Activated CD4-positive, CD25-positive, alpha-beta regulatory T cell treated with anti-CD3 and anti-CD28 coated beads, Interleukin-2, amount 50 U/mL, for 16 hours (primary cell): Measurements from ENCODE around the gene FOXO3B.
"Not testable (repeated sequence)": the region's sequence is repeated elsewhere in the genome, so short reads cannot be mapped to it uniquely, and the experiment has no call there.

ENCODE experiments used
- DNase-seq: peaks from one replicate; pipeline ENCODE4 v3.0.0-alpha.2; 2020; ENCODE audit warnings: low read depth, low spot score

Gene FOXO3B

DNA sequence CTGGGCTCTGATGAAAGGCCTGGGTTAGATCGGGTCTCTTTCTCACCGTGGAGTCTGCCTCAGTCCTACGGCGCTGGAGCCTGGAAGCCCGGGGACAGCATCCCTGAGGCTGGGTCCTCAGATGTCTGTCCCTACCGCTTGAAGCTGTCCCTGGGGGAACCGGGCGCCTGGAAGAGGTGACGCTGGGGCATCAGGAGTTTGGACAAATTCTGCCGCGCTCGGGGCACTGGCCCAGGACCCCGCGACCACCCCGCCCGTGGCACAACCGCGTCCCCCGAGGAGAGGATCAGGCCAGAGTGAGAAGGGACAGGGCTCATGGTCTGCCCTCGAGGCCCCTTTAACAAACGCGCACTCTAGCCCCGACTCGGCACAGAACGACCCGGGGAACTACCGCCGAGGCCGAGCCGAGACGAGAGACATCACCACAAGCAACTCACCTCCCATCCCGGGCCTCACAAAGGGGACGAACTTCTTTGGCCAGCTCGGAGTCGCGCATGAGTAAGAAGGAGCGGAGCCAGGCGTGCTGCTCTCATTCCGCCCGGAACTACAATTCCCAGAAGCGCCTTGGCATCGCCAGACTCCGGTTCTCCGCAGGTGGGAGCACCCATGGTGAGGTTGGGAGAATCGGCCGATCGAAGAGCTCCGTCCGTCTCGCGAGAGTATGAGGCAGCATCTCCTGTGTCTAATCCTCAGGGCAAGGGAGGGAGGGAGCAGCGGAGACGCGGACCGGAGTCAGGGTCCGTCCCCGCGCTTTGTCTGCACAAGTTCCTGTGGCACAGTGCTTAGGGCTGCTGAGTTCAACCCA is at the start of gene FOXO3B:
Gene FOXO3B, minus strand, starts transcription at position 548 of the 805 bp plus-strand sequence. CDS start 663 bp downstream, outside the sequence.
- DNase-seq = peak; percentile 41

GRCh38 chr17:18723509-18723908 is 41.4 kb upstream of the FOXO3B start:
- not testable (repeated sequence) for DNase-seq

- DNase-seq = not testable (repeated sequence)
Measured at GRCh38 chr17:18722612-18723011, 40.5 kb upstream of the FOXO3B start.

- DNase-seq = not testable (repeated sequence)
Measured at GRCh38 chr17:18721775-18722547, 39.8 kb upstream of the FOXO3B start.

GRCh38 chr17:18719428-18720110 is 37.5 kb upstream of the FOXO3B start:
- not testable (repeated sequence) for DNase-seq

DNA sequence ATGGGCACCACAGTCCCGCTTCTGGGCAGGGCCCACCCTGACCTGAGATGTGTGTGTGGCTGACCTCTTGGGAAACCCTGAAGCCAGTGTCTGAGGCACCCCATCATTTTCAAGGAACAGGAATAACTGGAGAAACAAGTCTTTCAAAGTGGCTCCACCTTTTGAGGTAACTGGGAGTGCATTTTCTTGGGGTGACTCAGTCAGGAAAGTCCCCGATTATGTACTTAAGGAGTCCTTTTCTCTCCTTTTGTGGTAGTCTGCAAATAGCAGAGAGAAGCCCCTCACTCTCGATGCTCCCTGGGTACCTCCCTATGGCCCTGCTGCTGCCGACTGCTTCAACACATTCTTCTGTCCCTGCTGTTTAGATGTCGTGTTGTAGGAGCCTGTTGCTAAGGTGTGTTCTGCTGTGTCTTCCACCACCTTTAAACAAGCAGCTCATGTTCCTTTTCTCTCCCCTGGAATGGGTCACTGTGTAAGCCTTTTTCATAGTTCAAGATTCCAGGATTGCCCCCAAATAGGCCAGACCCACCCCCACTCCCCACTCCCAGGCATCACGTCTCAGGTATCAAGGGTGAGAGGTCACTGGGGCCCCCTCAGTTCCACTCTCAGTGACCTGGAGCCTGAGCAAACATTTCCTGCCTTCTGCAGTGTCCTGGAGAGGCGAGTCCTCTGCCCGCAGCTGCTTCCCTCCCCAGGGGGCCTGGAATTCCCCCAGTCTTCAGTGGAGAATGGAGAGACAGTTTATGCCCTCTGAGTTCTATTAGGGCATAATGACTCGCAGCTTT is 36.7 kb upstream of the FOXO3B start:
- DNase-seq = not testable (repeated sequence)

DNA sequence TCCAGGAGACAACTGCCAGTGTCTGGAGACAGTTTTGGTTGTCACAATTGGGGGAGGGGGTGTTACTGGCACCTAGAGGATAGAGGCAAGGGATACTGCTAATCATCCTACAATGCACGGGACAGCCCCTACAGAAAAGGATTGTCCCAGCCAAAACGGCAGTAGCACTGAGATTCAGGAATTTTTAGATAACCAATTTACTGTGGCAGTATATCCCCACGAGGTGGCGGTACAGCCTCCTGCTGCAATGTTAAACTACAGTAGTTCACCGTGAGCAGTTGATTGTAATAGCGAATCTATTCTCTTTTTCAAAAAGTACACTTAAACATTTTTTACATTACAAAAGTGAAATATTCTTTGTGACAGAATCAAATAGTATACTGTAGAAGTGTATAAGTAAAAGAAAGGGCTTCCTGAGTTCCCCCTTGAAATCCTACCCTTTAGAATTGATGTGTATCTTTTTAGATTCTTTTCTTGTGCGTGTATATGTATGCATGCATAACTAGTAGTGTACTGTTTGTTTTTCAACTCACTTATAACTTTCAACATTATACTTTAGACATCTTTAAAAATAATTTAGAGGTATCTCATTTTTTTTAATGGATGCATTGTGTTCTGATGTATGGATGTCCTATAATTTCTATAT is 30.4 kb upstream of the FOXO3B start:
- peak; percentile 26 for DNase-seq

DNA sequence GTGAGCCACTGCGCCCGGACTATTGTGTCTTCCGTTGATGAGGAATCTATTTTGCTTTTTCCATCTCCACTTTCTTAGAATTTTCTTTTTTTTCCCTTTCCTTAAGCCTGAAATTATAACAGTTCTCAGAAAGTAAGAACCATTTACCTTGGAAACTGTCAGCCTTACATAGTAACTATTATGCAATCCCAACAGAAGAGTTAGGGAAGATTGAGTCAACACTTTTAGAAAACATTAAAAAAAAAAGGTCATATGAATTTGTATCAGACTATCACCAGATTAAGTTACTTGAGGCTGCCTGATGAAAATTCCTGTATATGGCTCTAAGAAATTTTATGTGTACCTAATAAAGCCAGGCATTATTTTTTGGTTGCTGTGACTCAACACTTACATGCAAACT is 26.1 kb upstream of the FOXO3B start:
- DNase-seq = not testable (repeated sequence)

- not testable (repeated sequence) for DNase-seq
Measured at GRCh38 chr17:18705955-18706354, 23.8 kb upstream of the FOXO3B start.

DNA sequence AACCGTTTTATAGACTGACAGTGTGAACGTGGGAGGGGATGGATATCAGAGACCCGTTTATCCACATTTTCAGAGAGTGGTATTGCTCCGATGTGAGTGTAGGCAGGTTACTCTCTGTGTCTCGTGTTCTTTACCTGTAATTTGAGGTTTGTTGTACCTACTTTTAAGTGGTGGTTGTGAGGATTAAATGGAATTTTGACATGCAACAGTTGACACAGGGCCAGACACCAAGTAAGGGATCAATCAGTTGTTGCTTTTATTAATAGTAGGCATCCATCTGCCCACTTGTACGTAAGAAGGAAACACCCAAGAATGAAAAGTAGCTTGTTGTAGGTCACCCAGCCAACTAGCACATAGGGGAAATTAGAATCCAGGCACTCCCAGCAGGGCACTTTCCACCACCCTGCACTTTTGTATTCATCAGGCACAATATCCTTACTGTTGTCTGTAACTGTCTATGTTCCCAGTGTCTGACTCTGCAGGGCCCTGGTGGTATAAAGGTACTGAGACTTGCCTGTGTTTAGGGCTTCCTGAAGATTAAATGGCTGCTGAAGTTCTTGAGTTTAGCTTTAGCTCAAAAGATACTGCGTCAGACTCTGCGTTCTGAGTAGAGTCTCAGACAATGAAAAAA is 16.5 kb upstream of the FOXO3B start:
- DNase-seq = not testable (repeated sequence)

DNA sequence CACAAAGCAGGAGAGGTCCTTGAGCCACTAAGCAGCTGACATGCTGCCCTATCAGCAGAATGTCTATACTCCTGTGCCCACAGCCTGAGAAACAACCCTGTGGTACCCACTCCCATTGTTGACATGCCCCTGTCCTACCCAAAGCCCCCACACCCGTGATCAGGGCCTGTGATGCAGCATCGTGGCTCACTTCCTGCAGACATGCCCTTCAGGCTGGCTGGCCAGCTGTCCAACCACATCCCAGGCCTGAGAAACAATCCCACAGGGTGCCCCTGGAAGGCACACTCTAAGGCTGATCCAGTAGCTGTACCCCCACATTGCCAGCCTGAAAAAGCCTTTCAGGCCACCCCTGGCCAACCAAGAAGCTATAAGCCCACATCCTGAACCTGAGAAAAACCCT is 13.0 kb upstream of the FOXO3B start:
- not testable (repeated sequence) for DNase-seq

- not testable (repeated sequence) for DNase-seq
Measured at GRCh38 chr17:18682668-18683067, 554 bp upstream of the FOXO3B start.

DNA sequence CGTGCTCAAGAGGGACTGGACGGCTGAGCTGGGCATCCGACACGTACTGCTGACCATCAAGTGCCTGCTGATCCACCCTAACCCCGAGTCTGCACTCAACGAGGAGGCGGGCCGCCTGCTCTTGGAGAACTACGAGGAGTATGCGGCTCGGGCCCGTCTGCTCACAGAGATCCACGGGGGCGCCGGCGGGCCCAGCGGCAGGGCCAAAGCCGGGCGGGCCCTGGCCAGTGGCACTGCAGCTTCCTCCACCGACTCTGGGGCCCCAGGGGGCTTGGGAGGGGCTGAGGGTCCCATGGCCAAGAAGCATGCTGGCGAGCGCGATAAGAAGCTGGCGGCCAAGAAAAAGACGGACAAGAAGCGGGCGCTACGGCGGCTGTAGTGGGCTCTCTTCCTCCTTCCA is 4.7 kb downstream of the FOXO3B start:
- not testable (repeated sequence) for DNase-seq

DNA sequence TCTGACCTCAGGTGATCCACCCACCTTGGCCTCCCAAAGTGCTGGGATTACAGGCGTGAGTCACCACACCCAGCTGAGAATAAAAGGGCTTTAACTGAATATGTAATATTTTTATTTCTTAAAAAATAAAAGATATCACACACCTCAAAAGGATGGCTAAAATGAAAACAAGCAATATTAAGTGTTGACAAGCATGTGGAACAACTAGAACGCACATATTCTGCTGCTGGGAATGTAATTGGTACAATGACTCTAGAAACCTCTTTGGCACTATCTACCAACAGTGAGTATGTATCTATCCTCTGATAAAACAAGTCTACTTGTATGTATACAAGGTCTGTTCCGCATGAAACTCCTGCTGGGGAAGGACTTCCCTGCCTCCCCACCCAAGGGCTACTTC is 5.2 kb downstream of the FOXO3B start:
- not testable (repeated sequence) for DNase-seq

DNA sequence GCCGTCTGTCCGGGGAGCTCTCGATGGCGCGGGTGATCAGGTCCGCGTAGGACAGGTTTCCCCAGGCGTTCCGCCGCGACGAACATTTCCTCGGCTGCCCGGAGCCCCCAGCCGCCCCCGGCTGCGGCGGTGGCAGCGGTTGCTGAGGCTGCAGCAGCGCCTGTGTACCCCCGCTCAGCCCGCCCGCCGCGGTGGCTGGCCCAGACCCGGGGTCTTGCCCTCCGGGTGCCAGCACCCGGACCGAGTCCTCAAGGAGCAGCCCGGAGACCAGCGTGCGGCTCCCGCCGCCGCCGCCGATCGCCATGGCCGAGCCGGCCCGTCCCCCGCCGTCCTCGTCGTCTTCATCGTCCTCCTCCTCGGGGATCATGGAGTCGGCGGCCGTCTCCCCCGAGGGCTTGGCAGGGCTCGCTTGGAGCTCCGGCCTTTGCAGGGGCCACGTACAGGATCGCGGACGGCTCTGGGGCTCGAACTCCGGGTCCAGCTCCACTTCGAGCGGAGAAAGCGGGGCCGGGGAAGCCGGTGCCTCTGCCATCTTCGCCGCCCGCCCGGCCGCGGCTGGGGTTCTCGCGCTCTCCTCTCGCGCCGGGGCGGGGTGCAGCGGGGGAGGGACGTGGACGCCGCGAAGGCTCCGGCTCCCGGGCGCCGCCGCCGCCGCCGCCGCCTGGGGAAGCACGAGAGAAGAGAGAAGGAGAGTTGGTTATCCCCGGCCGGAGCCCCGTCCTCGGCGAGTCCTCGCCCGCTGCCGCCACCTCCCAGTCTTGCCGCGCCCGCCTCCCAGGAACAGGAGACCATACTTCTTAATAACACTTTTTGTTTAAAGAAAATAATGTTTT is 9.5 kb downstream of the FOXO3B start:
- DNase-seq = not testable (repeated sequence)

DNA sequence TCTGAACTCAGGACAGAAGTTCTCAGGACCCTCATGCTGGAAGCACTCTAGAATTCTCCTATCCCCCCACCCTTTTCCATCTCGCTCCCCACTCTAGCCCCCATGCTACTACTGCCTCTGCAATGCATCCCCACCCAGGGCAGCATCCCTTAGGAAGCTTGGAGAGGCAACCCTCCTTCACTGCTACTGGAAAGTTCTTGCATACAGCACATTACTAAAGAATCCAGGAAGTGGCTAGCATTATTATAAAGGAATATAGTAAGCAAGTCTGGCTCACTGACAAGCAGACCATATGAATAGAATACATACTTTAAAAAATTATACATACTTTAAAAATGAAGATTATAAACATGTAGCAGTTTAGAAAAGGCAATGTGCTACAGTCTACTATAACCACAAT is 13.5 kb downstream of the FOXO3B start:
- DNase-seq = not testable (repeated sequence)

DNA sequence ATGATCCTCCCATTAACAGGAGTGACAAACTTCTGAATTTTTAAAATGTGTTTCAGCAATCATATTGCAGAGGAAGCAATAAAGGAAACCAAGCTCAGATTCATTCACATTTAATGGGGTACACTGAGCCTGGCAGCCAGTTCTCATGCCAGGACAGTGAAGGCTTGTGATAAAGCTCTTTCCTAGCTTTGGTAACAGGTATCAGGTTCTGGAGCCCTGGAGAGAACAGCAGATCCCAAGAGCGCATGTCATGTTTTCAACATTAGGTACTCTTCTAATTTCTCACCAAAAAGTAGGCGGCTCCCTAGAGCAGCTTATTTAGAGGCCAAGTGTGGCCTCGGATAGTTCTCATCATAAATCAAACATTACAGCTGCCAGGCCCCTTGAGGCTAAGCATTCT is 14.6 kb downstream of the FOXO3B start:
- not testable (repeated sequence) for DNase-seq

DNA sequence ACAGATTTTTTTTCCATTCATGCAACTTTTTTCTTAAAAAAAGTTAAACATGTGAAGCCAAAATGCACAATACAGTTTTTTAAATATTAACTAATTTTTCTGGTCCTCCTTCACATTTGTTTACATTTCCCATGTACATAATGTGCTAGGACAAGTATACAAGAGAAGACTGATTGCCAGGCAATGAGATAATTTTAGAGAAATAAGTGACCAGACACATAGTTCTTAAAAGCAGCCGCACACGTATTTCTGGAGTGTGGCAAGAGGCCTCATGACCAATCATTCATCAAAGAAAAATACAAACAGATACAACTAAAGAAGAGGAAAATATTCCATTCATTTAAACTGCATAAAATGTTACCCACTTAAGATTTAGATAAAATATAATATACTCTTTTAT is 15.8 kb downstream of the FOXO3B start:
- not testable (repeated sequence) for DNase-seq

DNA sequence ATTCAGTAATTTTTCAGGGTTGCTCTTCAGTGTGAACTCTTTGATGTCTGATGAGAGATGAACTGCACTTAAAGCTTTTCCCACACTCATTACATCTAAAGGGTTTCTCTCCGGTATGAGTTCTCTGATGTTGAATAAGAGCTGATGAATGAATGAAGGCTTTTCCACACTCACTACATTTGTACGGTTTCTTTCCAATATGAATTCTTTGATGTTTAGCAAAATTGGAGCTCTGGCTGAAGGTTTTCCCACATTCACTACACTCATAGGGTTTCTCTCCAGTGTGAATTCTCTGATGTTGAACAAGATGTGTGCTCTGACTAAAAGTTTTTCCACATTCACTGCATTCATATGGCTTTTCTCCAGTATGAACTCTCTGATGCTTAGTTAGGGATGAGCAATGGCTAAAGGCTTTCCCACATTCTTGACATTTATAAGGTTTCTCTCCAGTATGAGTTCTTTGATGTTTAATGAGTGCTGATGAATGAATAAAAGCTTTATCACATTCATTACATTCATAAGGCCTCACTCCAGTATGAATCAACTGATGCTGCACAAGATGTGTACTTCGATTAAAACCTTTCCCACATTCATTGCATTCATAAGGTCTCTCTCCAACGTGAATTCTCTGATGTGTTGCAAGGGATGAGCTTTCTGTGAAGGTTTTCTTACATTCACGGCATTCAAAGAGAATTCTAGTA is 20.0 kb downstream of the FOXO3B start:
- not testable (repeated sequence) for DNase-seq
